GM10847 (cell line): ENCODE measurements around the gene AQP1.

Source experiments
- POLR2A ChIP-seq: IDR thresholded peaks from 2 replicates; pipeline ENCODE4 v1.6.1; 2011; ENCODE audit not compliant: insufficient read length; ENCODE audit errors: extremely low read depth

The AQP1 gene

DNA sequence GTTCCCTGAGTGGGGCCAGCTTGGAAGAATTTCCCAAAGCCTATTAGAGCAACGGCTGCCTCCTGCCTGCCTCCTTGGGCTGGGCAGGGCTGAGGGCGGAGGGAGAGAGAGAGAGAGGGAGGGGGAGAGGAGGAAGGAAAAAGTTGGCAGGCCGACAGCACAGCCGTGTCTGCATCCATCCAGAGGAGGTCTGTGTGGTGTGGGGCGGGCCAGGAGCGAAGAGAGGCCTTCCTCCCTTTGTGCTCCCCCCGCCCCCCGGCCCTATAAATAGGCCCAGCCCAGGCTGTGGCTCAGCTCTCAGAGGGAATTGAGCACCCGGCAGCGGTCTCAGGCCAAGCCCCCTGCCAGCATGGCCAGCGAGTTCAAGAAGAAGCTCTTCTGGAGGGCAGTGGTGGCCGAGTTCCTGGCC, at the start of gene AQP1:
AQP1 (plus strand) TSS at position 293 of the 409 bp plus-strand sequence; CDS start at position 350, 57 bp downstream.
- no peak for TF ChIP-seq POLR2A

DNA sequence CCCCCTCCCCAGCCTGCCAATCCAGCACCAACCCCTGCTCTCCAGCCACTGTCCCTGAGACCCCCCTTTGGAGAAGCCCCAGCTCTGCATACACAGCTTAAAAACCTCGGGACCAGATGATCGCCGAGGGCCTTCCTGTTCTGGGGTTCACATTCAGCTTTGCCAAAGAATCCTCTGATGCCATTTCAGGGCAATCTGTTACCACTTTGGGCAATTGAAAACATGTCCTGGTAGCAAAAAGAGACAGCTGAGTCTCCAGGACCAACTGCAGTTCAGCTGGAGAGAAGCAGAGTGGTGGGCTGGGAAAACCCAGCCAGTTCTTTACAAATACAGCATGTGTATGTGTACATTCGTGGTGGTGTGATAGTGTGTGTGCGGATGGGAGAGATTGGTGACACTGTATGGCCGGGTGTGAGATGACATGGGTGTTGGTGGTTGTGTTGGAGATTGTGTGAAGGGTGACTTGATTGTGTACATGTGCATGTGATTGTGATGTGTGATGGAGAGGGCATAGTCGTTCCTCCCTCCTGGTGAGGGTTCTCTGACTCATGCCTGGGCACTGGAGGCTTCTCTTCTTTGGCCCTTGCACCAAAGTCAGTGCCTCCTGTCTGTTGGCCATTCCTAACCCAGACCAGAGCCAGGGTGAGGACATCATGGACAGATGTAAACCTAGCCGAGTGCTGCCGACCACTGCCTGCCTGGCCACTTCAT, 48.5 kb upstream of the AQP1 start:
- no peak for TF ChIP-seq POLR2A

DNA sequence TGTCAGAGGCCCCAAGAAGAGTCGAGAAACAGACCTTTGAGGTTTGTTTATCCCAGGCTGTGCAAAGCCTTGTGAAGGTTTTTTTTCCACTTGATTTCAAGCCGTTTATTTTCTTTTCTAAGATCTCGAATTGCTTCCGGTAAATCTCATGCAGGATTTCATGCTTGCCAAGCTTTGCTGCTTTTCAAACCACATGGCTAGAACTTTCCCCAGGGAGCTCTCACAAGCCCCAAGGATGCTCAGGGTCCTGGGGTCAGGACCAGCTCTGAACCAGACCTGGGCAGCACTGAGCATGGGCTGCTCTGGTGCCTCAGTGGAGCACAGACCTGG, 48.0 kb upstream of the AQP1 start:
- no peak for TF ChIP-seq POLR2A

DNA sequence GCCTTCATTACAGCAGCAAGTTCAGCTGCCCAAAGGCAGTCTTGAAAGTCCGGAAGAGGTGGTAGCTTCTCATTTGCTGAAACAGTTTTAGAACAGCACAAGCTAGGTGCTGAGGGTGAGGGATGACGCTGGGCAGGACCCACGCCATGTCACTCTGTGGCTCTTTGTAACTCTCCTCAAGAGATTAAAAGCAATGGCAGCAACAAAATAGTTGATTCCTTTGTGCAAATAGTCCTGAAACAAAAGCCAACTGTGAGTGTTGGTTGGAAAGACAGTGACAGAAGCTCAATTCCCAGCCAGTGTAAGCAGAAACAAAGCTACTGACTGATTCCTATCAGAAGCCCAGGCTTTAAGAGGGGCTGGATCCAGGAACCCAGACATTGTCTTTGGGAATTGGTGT, 47.6 kb upstream of the AQP1 start:
- no peak for TF ChIP-seq POLR2A

DNA sequence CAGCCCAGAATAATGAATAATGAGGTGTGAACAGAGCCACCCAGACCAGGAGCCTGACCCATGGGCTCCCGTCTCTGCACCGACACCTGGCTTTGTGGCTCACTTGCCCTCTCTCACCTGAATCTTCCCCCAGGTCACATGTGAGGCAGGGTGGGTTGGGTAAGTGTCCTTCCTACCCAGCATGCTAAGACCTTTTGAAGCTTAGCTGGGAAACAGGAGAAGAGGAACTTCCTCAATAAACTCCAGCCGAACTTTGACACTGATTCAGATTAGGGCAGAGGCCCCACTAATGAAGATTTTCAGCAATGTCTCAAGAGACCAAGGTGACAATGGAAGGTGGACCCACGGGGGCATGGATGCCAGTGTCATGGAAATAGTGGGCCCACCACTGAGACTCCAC, 46.6 kb upstream of the AQP1 start:
- no peak for TF ChIP-seq POLR2A

DNA sequence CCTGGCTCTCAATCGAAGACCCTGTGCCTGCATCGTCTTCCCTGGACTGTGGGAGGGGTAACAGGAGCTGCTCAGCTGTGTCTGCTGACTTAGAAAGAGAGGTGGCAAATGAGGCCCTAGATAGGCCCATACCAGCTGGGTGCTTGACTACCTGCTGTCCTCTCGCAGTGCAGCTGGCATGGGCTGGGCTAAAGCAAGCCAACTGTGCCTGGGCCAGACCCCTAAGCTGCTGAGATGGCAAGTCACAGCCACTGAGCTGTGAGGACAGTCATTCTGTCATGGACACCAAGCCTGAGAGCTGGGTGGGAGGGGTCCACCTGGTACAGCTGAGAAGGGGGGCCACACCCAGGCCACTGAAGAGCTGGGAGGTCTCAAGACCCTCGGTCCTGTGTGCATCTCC, 45.8 kb upstream of the AQP1 start:
- no peak for TF ChIP-seq POLR2A

DNA sequence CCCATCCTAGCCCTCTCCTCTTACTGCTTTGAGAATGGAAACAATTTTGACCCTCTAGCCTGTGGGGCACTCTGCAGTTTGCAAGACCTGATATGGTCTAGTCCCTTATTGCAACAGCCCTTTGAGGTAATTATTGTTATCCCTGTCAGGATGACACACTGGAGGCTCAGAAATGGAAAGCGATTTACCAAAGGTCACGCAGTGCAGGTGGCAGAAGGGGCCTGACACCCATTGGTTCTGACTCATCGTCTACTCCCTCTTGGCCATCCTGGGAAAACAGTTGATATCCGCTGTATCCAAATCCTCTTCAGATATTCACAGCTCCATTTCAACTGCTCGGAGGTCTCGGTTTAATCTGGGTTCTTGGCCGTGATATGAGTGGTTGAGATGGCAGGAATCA, 44.7 kb upstream of the AQP1 start:
- TF ChIP-seq POLR2A: no peak

DNA sequence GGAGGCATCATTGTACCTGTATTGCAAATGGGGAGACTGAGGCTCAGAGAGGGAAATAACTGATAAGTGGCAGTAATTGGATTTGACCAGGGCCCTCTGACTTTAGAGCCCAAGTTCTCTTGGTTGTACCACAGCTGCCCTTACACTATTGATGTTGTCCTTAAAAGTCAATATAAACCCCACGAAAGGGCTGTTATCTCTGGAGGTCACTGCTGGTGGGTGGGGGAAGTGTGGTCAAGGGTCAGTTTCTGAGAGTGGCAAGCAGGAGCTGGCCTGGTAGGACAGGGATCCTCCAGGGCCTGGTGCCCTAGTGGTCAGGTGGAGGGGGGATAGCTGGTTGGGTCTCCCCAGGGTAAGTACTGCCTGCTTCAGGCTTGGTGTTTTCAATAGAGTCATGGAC, 44.2 kb upstream of the AQP1 start:
- no peak for TF ChIP-seq POLR2A

DNA sequence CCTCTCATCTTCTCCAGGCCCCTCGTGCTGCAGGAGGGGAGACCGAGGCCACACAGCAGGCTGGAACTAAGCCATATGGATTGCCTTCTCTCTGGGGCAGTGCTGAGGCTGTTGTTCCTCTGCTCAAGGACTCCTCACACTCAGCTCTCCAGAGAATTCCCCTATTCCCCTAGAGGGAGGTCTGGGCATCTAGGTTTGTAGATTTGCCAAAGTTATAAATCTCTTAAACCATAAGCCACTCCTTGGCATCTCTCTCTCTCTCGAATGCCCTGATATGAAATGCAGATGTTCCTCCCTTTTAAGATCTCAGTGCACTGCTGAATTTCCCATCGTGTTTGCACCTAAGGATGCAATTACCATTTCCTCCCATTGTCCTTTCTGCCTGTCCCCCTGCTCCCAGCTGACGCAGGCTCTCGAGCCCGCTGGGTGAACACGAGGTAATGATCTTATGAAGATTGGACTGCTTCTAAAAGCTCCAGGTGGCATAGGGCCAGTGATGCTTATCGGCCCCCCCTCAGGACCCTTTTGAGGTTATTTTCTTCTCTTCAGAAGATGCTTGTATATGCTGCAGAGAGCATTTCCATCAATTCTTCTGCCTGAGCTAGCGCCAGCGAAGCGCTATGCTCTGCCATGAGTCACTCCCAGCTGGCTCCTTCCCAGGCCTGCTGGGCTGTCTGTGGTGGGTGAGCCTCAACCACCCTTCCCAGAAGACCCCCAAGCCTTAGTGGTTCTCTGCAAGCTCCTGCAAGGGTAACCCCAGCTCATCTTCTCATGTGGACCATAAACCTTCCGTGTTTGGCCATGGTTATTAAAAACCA, 41.6 kb upstream of the AQP1 start:
- no peak for TF ChIP-seq POLR2A

DNA sequence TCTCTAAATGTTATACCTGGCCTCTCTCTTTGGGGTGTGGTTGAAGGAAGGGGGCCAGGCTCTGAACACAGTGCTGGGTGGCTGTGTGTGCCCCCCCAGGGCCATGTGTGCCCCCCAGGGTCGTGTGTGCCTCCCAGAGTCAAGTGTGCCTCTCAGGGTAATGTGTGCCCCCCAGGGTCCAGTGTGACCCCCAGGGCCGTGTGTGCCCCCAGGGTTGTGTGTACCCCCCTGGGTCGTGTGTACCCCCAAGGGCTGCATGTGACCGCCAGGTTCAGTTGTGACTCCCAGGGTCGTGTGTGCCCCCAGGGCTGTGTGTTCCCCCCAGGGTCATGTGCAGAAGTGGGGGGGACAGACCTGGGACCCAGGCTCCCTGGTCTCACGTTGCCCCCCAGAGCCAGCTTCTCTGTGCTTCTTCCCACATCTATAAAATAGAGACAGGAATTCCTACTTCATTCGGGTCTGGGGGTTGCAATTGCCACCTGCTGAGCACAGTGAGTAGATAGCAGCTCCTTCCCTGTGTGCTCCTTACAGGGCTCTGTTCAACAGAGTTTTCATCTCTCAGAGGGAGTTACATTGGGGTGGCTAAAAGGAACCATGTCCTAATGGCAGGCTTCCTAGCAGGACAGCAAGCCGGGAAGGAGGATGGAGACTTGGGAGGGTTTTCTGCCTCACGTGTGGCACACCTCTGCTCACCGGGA, 40.7 kb upstream of the AQP1 start:
- no peak for TF ChIP-seq POLR2A

DNA sequence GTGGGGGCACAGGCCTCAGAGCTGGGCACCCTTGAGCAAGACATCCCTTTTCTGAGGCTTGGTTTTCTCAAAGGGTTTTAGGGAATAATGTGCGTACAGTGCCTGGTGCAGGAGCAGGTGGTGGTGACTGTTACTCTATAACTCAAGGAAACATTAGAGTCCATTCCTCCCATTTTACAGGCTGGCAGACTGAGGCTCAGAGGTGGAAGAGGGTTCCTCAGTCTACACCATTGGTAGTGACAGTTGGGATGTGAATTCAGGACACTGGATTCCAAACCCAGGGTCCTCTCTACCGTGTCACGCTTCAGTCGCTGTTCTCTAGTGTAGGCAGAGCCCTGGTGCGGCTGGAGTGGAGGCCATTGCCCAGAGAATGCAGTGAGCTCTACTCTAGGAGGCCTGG, 40.0 kb upstream of the AQP1 start:
- no peak for TF ChIP-seq POLR2A

DNA sequence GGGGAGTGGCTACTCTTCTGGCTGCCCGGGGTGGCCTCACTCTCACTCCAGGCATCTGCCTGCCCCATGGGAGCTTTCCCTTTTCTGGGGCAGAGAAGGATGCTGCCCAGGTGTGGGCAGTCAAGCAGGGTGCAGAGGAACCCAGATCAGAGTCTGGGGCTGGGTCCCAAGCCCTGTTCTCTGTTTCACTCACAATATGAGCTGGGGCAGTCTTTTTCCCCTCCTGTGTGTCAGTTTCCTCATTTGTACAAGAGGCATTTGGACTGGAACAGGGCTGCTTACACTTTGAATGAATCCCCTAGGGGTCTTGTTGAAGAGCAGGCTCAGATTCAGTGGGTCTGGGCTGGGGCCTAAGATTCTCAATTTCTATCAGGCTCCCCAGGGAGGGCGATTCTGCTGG, 38.4 kb upstream of the AQP1 start:
- no peak for TF ChIP-seq POLR2A

DNA sequence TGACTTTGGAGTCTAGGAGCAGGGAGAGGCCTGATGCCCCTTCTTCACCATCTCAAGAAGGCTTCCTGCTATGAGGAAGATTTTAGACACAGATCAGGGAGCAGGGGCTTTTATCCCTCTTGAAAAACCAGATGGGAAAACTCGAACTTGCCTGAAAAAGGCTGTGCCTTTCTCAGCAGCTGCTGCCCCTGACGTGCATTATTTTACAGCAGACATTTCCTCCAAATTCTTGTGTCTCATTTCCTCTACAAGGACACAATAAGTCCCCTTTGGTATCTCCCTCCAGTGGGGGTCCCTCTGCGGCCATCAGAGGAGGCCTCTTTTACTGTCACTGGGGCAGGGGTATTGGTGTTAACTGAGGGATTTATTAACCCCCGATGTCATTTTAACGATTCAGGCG, 38.0 kb upstream of the AQP1 start:
- no peak for TF ChIP-seq POLR2A

DNA sequence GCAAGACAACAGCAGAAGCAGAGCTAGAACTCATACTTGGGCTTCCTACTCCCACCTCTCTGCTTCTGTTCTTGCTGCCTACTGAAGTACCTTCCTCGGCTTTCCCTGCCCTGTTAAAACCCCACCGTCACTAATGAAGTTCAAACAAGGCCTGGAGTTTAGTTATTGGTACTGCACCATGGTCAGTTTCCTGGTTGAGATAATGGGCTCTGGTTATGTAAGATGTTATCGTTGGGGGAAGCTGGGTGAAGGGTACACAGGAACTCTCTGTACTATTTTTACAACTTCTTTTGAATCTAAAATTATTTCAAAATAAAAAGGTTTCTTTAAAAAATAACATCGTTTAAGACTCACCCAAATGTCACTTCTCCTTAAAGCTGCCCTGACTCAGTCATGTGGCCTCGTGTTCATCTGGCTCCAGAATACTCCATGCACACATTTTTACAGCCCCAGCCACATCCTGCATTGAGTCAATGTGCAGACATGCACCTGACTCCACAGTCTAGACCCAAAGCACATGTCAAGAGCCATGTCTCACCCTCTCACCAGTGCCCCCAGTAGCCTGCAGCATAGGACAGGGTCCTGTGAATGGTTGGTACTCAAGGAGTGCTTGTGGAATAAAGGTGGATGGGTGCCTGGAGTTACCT, 36.9 kb upstream of the AQP1 start:
- no peak for TF ChIP-seq POLR2A

DNA sequence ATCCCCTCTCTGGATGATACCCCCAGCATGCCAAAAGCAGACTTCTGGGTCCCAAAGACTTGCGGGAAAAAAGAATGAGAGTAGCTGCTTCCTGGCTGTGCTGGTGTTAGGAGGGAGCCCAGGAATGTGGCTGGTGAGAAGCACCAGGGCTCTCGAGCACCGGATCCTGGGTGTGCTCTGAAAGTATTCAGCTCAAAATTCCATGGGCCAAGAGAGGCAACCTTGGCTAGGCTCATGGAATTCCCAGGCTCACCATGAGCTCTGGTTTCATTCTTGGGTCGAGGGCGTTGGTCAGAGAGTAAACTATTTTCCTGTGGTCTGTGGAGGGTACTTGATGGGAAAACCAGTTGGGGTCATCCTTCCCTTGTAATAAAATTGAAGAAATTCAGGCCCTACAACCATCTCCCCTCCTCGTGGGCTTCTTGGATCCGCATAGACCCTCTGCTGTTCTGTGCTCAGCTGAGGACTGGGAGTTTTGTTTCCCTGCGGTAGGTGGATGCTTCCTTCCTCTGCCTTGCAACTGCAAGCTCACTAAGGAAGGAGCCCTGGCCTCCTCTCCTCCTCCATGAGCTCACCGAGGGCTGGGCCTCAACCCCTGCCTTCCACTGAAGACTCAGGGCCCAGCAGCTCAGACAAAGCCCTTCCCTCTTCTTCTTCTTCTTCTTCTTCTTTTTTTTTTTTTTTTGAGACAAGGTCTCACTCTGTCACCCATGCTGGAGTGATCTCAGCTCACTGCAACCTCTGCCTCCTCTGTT, 34.5 kb upstream of the AQP1 start:
- TF ChIP-seq POLR2A: no peak
